GM23338 (cell line): Measurements from ENCODE around the gene PAQR5.

Source experiments
- CREB1 ChIP-seq: fragments of 250-450 bp; sonication (Bioruptor Pico); IDR thresholded peaks from 2 replicates; pipeline ENCODE4 v1.5.0; 2020; ENCODE audit warnings: low read depth, mild to moderate bottlenecking, moderate library complexity
- EZH2 ChIP-seq: fragments of 200-600 bp; sonication (generic); IDR thresholded peaks from one replicate; pipeline ENCODE4 v1.8.0; 2017; ENCODE audit warnings: antibody characterized with exemption, mild to moderate bottlenecking, low read depth; ENCODE audit not compliant: unreplicated experiment
- POLR2AphosphoS5 ChIP-seq: IDR thresholded peaks from 2 replicates; pipeline ENCODE4 v1.6.1; 2016; ENCODE audit warnings: antibody characterized with exemption, low read depth
- STAT1 ChIP-seq: IDR thresholded peaks from one replicate; pipeline ENCODE4 v1.6.1; 2016; ENCODE audit warnings: antibody characterized with exemption; ENCODE audit not compliant: unreplicated experiment
- TF ChIP-seq, protein P1 (sequence below), 2 experiments: fragments of 200-600 bp in 1 of 2; sonication (generic) in 1 of 2; conservative IDR thresholded peaks; 2 replicates each; pipeline versions ENCODE4 v1.5.1 to v1.6.1; 2016 to 2017; ENCODE audit warnings: antibody characterized with exemption in 2 of 2, low read depth in 2 of 2, mild to moderate bottlenecking in 2 of 2, moderate library complexity in 1 of 2

DNA sequence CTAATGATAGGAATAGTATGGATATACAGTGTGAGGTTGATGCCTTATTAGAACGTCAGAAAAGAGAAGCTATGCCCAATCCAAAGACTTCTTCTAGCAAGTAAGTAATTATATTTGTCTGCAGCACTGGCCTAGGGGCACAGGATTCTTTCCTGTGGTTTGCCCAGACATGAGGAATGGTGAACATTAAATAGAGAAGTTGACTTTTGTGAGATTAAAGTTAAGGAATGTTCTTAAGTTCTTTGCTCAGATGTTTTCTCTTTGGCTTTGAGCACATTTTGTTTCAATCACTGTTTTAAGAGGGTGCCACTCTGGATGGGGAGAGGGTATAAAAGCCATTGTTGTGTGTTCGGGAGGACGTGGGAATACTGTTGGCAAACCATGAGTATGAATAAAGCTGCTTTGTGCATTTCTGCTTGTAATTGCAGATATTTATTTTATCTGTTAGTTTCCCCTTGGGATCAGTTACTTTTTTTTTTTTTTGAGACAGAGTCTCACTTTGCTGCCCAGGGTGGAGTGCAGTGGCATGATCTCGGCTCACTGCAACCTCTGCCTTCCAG is 123.7 kb downstream of the PAQR5 start:
- TF ChIP-seq, protein P1, sequence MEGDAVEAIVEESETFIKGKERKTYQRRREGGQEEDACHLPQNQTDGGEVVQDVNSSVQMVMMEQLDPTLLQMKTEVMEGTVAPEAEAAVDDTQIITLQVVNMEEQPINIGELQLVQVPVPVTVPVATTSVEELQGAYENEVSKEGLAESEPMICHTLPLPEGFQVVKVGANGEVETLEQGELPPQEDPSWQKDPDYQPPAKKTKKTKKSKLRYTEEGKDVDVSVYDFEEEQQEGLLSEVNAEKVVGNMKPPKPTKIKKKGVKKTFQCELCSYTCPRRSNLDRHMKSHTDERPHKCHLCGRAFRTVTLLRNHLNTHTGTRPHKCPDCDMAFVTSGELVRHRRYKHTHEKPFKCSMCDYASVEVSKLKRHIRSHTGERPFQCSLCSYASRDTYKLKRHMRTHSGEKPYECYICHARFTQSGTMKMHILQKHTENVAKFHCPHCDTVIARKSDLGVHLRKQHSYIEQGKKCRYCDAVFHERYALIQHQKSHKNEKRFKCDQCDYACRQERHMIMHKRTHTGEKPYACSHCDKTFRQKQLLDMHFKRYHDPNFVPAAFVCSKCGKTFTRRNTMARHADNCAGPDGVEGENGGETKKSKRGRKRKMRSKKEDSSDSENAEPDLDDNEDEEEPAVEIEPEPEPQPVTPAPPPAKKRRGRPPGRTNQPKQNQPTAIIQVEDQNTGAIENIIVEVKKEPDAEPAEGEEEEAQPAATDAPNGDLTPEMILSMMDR (conservative IDR thresholded peaks at IDR 0.05; ENCODE audit: low read depth in 2 of 2), result no peak
- TF ChIP-seq EZH2 (no peak), STAT1 (no peak), CREB1 (CRISPR knock-in tag) (no peak), POLR2AphosphoS5 (no peak)
